Transverse colon (tissue), 4 donors: ENCODE data around the gene UXT. TPM values are rescaled to one million over a fixed set of nuclear protein-coding genes. Genes with fewer than 3 reads are reported as not detected.
A peak's percentile ranks its signal among the peaks of the same experiment; 100 is the strongest.

Experiments used
- DNase-seq: peaks from one replicate; pipeline ENCODE4 v3.0.0-alpha.2; 2019
- H3K27ac ChIP-seq, 4 donors: fragments of 200-600 bp; sonication (generic); 2 replicates each; pipeline ENCODE4 v1.5.1; 2016 to 2018; ENCODE audit warnings: inconsistent platforms in 4 of 4
- H3K27me3 ChIP-seq: fragments of 200-600 bp; sonication (generic); 2 replicates; pipeline ENCODE4 v1.5.1; 2017; ENCODE audit warnings: inconsistent platforms
- H3K36me3 ChIP-seq, 4 donors: fragments of 200-600 bp; sonication (generic); 2 replicates each; pipeline ENCODE4 v1.5.1; 2017 to 2019; ENCODE audit warnings: inconsistent platforms in 4 of 4
- H3K4me1 ChIP-seq, 4 donors: fragments of 200-600 bp; sonication (generic); 2 replicates each; pipeline ENCODE4 v1.5.1; 2017 to 2020; ENCODE audit warnings: inconsistent platforms in 4 of 4
- H3K4me3 ChIP-seq, 4 donors: fragments of 200-600 bp; sonication (generic); 1 replicate in 1 of 4; 2 replicates in 3 of 4; pipeline versions ENCODE4 v1.5.1 to v1.6.1; 2017 to 2019; ENCODE audit warnings: inconsistent platforms in 4 of 4
- H3K9me3 ChIP-seq, 2 donors: fragments of 200-600 bp; sonication (generic); 2 replicates each; pipeline ENCODE4 v1.5.1; 2017 to 2019; ENCODE audit warnings: inconsistent platforms in 2 of 2
- EP300 ChIP-seq: sonication (generic); formaldehyde crosslinking; IDR thresholded peaks from one replicate; pipeline ENCODE4 v1.6.1; 2017; ENCODE audit warnings: antibody characterized with exemption, low read depth
- POLR2A ChIP-seq: fragments of 450-650 bp; IDR thresholded peaks from one replicate; pipeline ENCODE4 v1.6.1; 2016; ENCODE audit warnings: antibody characterized with exemption, mild to moderate bottlenecking, moderate library complexity
- POLR2AphosphoS5 ChIP-seq, 3 donors: sonication (generic); formaldehyde crosslinking; IDR thresholded peaks; one replicate each; pipeline ENCODE4 v1.6.1; 2016; ENCODE audit warnings: antibody characterized with exemption in 3 of 3
- WGBS, 2 donors: methylation state at CpG; one replicate each; pipeline ENCODE4 v1.1.5; 2018; ENCODE audit warnings: low coverage in 1 of 2; 5-methylcytosine and 5-hydroxymethylcytosine counted together
- in situ Hi-C, 4 donors: fragments of 200-750 bp; cut with MboI; loops; one replicate each; pipeline versions ENCODE4 v1.15.0 to v1.15.1; 2017; ENCODE audit warnings: low sequenced_read_pairs in 3 of 4, low pct_ligation_motif_present in 1 of 4, low pct_unique_long_range_greater_than_20kb in 1 of 4
- intact Hi-C: fragments of 100-400 bp; cut with DNase I; formaldehyde crosslinking; loops from one replicate; pipeline ENCODE4 v1.15.1; 2023; ENCODE audit warnings: low total_unique reads
- total RNA-seq, 4 donors: library from RNA; depleted of rRNA; stranded (reverse); fragments of >200 nt; gene quantifications; one replicate each; pipeline ENCODE4 v1.1.0, GENCODE V29; 2016
- TF ChIP-seq, protein P1 (sequence below), 5 experiments: fragments of 200-600 bp in 3 of 5; fragments of 450-650 bp in 2 of 5; sonication (generic) in 3 of 5; IDR thresholded peaks; 1 replicate in 2 of 5; 2 replicates in 3 of 5; pipeline ENCODE4 v1.5.1; 2016 to 2017; ENCODE audit warnings: antibody characterized with exemption in 5 of 5, inconsistent platforms in 3 of 5, mild to moderate bottlenecking in 2 of 5, moderate library complexity in 1 of 5

Gene UXT, protein sequence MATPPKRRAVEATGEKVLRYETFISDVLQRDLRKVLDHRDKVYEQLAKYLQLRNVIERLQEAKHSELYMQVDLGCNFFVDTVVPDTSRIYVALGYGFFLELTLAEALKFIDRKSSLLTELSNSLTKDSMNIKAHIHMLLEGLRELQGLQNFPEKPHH
- 100 to 1,000 TPM in 2 of 4 donors, 10 to 100 TPM in 2; 21.3 to 122 (median 91.9) TPM for total RNA-seq

DNA sequence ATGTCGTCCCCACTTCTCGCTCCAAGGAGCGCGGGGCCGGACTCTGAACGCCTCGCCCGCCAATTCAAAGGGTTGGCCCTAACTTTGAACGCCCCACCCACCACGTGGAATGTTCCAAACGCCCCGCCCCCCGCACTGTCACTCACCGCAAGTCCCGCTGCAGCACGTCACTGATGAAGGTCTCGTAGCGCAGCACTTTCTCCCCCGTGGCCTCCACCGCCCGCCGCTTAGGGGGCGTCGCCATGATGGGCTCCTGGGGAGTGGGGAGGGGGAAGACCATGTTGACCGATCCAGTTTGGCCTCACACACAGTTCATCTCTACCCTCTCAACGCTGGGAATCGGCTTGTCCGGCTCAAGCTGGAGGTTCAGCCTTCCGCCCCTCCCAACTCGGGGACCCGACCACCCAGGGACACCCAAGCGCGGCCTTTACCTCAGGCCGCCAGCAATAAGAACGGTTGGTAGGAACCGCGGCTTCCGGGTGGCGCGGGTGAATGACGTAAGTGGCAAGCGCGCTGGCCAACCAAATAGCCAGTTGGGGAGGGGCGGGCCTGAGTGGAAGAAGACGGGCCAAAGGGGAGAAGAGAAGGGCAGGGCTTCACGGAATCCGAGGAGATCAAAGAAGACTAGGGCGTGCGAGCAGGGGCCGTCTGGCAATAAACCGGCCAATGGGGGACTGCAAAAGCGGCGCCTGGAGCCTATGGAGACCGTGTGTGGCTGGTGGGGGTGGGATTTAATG, at the start of gene UXT:
Gene UXT (minus strand): TSS at position 497 of the 737 bp plus-strand sequence. CDS start 253 bp downstream, at position 244.
- Histone ChIP-seq H3K4me1 (peaks cover 0 to 3% (median 0%) of the 10 kb centered on the region in 4 donors), H3K27me3 (no peaks in the 10 kb centered on the region), H3K4me3 (peak within 1 kb of the TSS; percentile 45 to 68 (median 61)), H3K27ac (peak within 1 kb of the TSS; percentile 89 to 99 (median 98)), H3K9me3 (no peaks in the 10 kb centered on the region), H3K36me3 (no peaks in the 10 kb centered on the region)
- intact Hi-C loops (no loop called here), in situ Hi-C loops (no loop called here)
- TF ChIP-seq EP300 (no peak), POLR2A (peak; percentile 92), POLR2AphosphoS5 (IDR thresholded peaks at IDR 0.05) (peak; percentile 59 to 88 (median 83))
- TF ChIP-seq, protein P1, sequence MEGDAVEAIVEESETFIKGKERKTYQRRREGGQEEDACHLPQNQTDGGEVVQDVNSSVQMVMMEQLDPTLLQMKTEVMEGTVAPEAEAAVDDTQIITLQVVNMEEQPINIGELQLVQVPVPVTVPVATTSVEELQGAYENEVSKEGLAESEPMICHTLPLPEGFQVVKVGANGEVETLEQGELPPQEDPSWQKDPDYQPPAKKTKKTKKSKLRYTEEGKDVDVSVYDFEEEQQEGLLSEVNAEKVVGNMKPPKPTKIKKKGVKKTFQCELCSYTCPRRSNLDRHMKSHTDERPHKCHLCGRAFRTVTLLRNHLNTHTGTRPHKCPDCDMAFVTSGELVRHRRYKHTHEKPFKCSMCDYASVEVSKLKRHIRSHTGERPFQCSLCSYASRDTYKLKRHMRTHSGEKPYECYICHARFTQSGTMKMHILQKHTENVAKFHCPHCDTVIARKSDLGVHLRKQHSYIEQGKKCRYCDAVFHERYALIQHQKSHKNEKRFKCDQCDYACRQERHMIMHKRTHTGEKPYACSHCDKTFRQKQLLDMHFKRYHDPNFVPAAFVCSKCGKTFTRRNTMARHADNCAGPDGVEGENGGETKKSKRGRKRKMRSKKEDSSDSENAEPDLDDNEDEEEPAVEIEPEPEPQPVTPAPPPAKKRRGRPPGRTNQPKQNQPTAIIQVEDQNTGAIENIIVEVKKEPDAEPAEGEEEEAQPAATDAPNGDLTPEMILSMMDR (IDR thresholded peaks at IDR 0.05), result no peak
- WGBS, 2 donors, result 47% methylated on average over 54 of the region's 54 CpGs; no CpG with 5 or more reads in 1 of the 2 donors
- DNase-seq, result peak; percentile 96

DNA sequence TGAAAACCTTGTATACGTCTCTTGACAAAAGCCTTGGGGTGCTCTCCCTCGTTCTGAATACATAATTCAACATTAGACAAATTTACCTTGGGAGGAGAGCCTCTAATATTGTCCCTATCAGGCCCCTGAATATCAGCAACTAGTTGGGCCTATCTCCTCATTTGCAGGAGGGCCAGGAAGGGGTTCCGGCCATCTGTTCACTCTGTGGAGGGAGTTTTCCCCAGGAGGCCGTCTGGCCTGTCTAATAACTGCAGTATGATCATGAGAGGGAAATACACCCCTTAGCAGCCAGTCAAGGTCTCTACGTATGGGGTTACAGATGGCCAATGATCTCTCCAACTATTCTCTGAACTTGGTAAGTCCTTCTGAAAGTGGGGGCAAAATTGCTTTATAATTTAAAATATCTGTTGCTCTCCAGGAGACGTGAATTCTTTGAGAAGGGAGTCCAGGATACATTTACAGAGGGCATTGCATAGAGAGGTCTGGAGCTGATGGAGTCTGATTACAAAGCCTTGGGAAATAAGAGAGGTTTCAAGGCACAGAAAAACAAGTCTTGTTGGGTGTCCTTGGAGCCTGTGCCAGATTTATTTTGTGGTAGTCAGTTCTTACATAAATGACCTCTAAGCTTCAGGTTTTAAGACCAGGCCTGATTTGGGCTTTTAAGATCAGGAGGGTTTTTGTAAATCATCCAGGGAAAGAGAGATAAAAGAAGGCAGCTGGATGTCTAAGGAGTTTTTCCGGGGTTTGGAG, 48.2 kb upstream of the UXT start:
- Histone ChIP-seq H3K9me3 (no peaks in the 10 kb centered on the region), H3K4me3 (no peak overlapping the region), H3K27ac (no peak overlapping the region), H3K4me1 (no peaks in the 10 kb centered on the region), H3K36me3 (no peaks in the 10 kb centered on the region), H3K27me3 (no peaks in the 10 kb centered on the region)
- WGBS, 2 donors, result 49 to 60% methylated on average over 1 to 7 of the region's 7 CpGs
- intact Hi-C loops, result no loop called here
- TF ChIP-seq EP300 (no peak), POLR2A (no peak), POLR2AphosphoS5 (IDR thresholded peaks at IDR 0.05) (no peak)
- TF ChIP-seq, protein P1 (IDR thresholded peaks at IDR 0.05), result no peak
- in situ Hi-C loops, result no loop called here
- DNase-seq, result no peak

DNA sequence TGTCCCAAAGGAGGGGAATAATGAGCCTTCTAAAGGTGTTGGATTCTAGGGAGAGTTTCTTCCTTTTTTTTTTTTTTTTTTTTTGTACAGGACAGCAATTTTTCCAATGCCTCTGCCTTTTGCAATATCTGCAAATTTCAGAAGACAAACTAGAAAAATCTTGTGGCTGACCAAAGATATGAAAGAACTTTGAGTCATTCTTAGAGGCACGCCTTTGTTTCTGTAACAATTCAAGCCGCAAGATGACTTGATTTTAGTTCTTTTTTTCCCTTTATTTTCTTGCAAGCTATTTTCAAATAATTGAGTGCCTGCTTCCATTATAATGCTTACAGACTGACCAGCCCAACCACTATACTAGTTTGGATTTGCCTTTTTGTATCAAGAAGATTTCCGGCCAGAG, 47.6 kb upstream of the UXT start:
- Histone ChIP-seq H3K27ac (no peak overlapping the region), H3K36me3 (no peaks in the 10 kb centered on the region), H3K4me3 (no peak overlapping the region), H3K4me1 (no peaks in the 10 kb centered on the region), H3K27me3 (no peaks in the 10 kb centered on the region), H3K9me3 (no peaks in the 10 kb centered on the region)
- DNase-seq, result no peak
- TF ChIP-seq, protein P1 (IDR thresholded peaks at IDR 0.05), result no peak
- TF ChIP-seq EP300 (no peak), POLR2AphosphoS5 (IDR thresholded peaks at IDR 0.05) (no peak), POLR2A (no peak)
- in situ Hi-C loops, result no loop called here
- WGBS, 2 donors, result 76% methylated on average over 3 of the region's 3 CpGs; no CpG with 5 or more reads in 1 of the 2 donors
- intact Hi-C loops, result no loop called here

DNA sequence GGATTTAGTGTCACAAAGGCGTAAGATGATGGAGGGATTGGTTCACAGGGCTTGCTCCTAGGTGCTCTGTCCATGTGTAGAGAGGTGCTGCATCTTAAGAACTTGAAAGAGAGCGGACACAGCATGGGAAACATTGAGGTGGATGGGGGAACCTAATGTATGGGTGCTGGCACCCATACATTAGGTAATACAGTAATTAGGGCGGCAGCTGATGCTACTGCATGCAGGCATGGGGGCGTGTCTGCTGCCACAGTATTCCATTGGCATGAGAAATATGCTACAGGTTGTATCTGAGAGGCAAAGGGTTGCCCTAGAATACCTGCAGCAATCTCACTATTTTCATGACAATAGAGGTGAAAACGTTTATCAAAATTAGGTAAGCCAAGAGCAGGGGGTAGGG, 45.8 kb upstream of the UXT start:
- TF ChIP-seq POLR2AphosphoS5 (IDR thresholded peaks at IDR 0.05), result no peak
- TF ChIP-seq EP300, result no peak
- TF ChIP-seq, protein P1 (IDR thresholded peaks at IDR 0.05), result no peak
- no peak for TF ChIP-seq POLR2A
- Histone ChIP-seq H3K27me3 (no peaks in the 10 kb centered on the region), H3K4me1 (no peaks in the 10 kb centered on the region), H3K4me3 (no peak overlapping the region), H3K36me3 (no peaks in the 10 kb centered on the region), H3K9me3 (no peaks in the 10 kb centered on the region), H3K27ac (no peak overlapping the region)
- no peak for DNase-seq
- intact Hi-C loops, result no loop called here
- 64% methylated on average over 5 of the region's 5 CpGs; no CpG with 5 or more reads in 1 of the 2 donors for WGBS, 2 donors
- in situ Hi-C loops, result no loop called here
